Calu3 (cell line): ENCODE results near the gene FERMT2. TPM values are rescaled to one million over a fixed set of nuclear protein-coding genes. Genes with fewer than 3 reads are reported as not detected.

Experiments used
- BruUV-seq: library from RNA; stranded (reverse); fragments of 400-500 nt; replicated peaks from 2 replicates; lab custom pipeline; 2021; lab: Mats Ljungman, UMichigan
- CTCF ChIA-PET: fragments of 300-600 bp; sonication (Branson Sonifier 250); formaldehyde crosslinking; loops from one replicate; lab custom pipeline; 2022; ENCODE audit warnings: antibody characterized with exemption; lab: Charles Lee
- DNase-seq: peaks from one replicate; pipeline ENCODE4 v3.0.0; 2022
- H3K27ac Mint-ChIP-seq: one replicate; pipeline ENCODE4 v1.8.0; 2022; ENCODE audit warnings: mixed read lengths; ENCODE audit not compliant: unreplicated experiment
- H3K27me3 Mint-ChIP-seq: one replicate; pipeline ENCODE4 v1.8.0; 2022; ENCODE audit warnings: mixed read lengths; ENCODE audit not compliant: unreplicated experiment
- H3K36me3 Mint-ChIP-seq: one replicate; pipeline ENCODE4 v1.8.0; 2022; ENCODE audit warnings: mild to moderate bottlenecking, moderate library complexity, mixed read lengths; ENCODE audit not compliant: insufficient read depth, unreplicated experiment
- H3K4me1 Mint-ChIP-seq: one replicate; pipeline ENCODE4 v1.8.0; 2022; ENCODE audit warnings: mild to moderate bottlenecking, low read depth, mixed read lengths; ENCODE audit not compliant: unreplicated experiment
- H3K4me3 Mint-ChIP-seq: one replicate; pipeline ENCODE4 v1.8.0; 2022; ENCODE audit warnings: mild to moderate bottlenecking, low read depth, moderate library complexity, mixed read lengths; ENCODE audit not compliant: unreplicated experiment
- H3K9me3 Mint-ChIP-seq: one replicate; pipeline ENCODE4 v1.8.0; 2022; ENCODE audit warnings: low read depth, mixed read lengths; ENCODE audit not compliant: unreplicated experiment
- intact Hi-C: fragments of 100-400 bp; cut with micrococcal nuclease; formaldehyde crosslinking; loops from one replicate; pipeline ENCODE4 v1.10.0; 2022; ENCODE audit not compliant: unreplicated experiment
- total RNA-seq: library from RNA; stranded (reverse); gene quantifications from 2 replicates; pipeline ENCODE4 v1.2.3, GENCODE V29; 2022
- TF ChIP-seq, protein P1 (sequence below): fragments of 200-600 bp; IDR thresholded peaks from one replicate; pipeline ENCODE4 v1.8.0; 2022; ENCODE audit warnings: antibody characterized with exemption; ENCODE audit not compliant: unreplicated experiment

Gene FERMT2
- total RNA-seq, 1 experiment from 2014 or later, result 21.0 TPM

- no TSS peak for BruUV-seq
- CTCF ChIA-PET, result no interaction called here
- TF ChIP-seq, protein P1, sequence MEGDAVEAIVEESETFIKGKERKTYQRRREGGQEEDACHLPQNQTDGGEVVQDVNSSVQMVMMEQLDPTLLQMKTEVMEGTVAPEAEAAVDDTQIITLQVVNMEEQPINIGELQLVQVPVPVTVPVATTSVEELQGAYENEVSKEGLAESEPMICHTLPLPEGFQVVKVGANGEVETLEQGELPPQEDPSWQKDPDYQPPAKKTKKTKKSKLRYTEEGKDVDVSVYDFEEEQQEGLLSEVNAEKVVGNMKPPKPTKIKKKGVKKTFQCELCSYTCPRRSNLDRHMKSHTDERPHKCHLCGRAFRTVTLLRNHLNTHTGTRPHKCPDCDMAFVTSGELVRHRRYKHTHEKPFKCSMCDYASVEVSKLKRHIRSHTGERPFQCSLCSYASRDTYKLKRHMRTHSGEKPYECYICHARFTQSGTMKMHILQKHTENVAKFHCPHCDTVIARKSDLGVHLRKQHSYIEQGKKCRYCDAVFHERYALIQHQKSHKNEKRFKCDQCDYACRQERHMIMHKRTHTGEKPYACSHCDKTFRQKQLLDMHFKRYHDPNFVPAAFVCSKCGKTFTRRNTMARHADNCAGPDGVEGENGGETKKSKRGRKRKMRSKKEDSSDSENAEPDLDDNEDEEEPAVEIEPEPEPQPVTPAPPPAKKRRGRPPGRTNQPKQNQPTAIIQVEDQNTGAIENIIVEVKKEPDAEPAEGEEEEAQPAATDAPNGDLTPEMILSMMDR, result no peak
- H3K4me3 Mint-ChIP-seq, result no peak overlapping the region
- intact Hi-C loops, result no loop called here
- peaks cover 25% of the 10 kb centered on the region for H3K4me1 Mint-ChIP-seq
- DNase-seq, result no peak
- peaks cover 12% of the 10 kb centered on the region for H3K36me3 Mint-ChIP-seq
- no peaks in the 10 kb centered on the region for H3K27me3 Mint-ChIP-seq
- H3K27ac Mint-ChIP-seq, result no peak overlapping the region
- no peaks in the 10 kb centered on the region for H3K9me3 Mint-ChIP-seq
Observed at GRCh38 chr14:52898496-52898895, 52.4 kb downstream of the FERMT2 start.

DNA sequence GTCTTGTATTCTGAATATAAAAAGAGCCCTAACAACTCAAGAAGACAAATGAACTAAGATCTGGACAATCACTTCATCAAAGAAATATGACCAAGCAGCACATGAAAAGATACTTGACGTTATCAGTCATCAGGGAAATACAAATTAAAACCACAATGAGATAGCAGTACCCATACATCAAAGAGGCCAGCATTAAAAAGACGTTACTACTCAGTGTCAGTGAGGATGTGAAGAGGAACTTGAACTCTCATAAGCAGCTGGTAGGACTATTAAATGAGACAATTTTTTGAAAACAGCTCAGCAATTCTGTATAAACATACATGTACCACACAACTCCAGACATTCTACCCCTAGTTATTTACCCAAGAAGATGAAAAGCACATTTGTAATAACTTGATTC is 55.9 kb downstream of the FERMT2 start:
- no peaks in the 10 kb centered on the region for H3K36me3 Mint-ChIP-seq
- BruUV-seq, result no TSS peak
- H3K4me1 Mint-ChIP-seq, result no peaks in the 10 kb centered on the region
- CTCF ChIA-PET, result no interaction called here
- no peak overlapping the region for H3K4me3 Mint-ChIP-seq
- H3K27ac Mint-ChIP-seq, result no peak overlapping the region
- H3K9me3 Mint-ChIP-seq, result no peaks in the 10 kb centered on the region
- no peaks in the 10 kb centered on the region for H3K27me3 Mint-ChIP-seq
- intact Hi-C loops, result no loop called here
- no peak for DNase-seq
- TF ChIP-seq, protein P1, result no peak

- Mint-ChIP-seq H3K27me3 (no peaks in the 10 kb centered on the region), H3K4me3 (no peak overlapping the region), H3K4me1 (no peaks in the 10 kb centered on the region), H3K36me3 (no peaks in the 10 kb centered on the region), H3K27ac (no peak overlapping the region), H3K9me3 (no peaks in the 10 kb centered on the region)
- TF ChIP-seq, protein P1, result no peak
- intact Hi-C loops, result no loop called here
- no TSS peak for BruUV-seq
- CTCF ChIA-PET, result interaction anchor here (0.6 to 1.0 kb wide), 5 partner anchors 18 to 583 kb away, joined by 3 to 6 read pairs (median 4); no protein-coding TSS in a partner anchor
- DNase-seq, result no peak
Observed at GRCh38 chr14:52891800-52892199, 59.0 kb downstream of the FERMT2 start.

- H3K36me3 Mint-ChIP-seq, result peaks cover 3% of the 10 kb centered on the region
- no peak overlapping the region for H3K4me3 Mint-ChIP-seq
- no peaks in the 10 kb centered on the region for H3K27me3 Mint-ChIP-seq
- H3K27ac Mint-ChIP-seq, result no peak overlapping the region
- TF ChIP-seq, protein P1, result no peak
- H3K9me3 Mint-ChIP-seq, result no peaks in the 10 kb centered on the region
- no TSS peak for BruUV-seq
- intact Hi-C loops, result no loop called here
- DNase-seq, result no peak
- CTCF ChIA-PET, result no interaction called here
- no peaks in the 10 kb centered on the region for H3K4me1 Mint-ChIP-seq
Observed at GRCh38 chr14:52888839-52889838, 61.7 kb downstream of the FERMT2 start.
